K562 (cell line): ENCODE data around the gene RAP1A. TPM values are rescaled to one million over a fixed set of nuclear protein-coding genes. Genes with fewer than 3 reads are reported as not detected.
A peak's percentile ranks its signal among the peaks of the same experiment; 100 is the strongest.

ENCODE experiments used
- CREB1 ChIP-seq, 2 experiments: sonication (generic) in 1 of 2; formaldehyde crosslinking in 1 of 2; IDR thresholded peaks; 2 replicates each; pipeline versions ENCODE4 v1.6.1 to v1.8.0; 2012 to 2022; ENCODE audit warnings: inconsistent platforms in 1 of 2, mild to moderate bottlenecking in 1 of 2, missing genetic modification reagents in 1 of 2, moderate library complexity in 1 of 2
- ESRRA ChIP-seq: fragments of 450-650 bp; IDR thresholded peaks from 2 replicates; pipeline ENCODE4 v1.6.1; 2014; ENCODE audit warnings: low read depth, mild to moderate bottlenecking, moderate library complexity, borderline replicate concordance
- GATAD2A ChIP-seq: fragments of 450-650 bp; IDR thresholded peaks from 2 replicates; pipeline ENCODE4 v1.6.1; 2017
- GTF2A2 ChIP-seq: IDR thresholded peaks from 2 replicates; pipeline ENCODE4 v1.6.1; 2016; ENCODE audit warnings: mild to moderate bottlenecking, missing genetic modification characterization, missing compliant biosample characterization
- JUN ChIP-seq, 2 experiments: sonication (generic) in 1 of 2; formaldehyde crosslinking in 1 of 2; IDR thresholded peaks; 2 replicates each; pipeline versions ENCODE4 v1.6.1 to v1.8.0; 2012 to 2022; ENCODE audit warnings: borderline replicate concordance in 2 of 2, mild to moderate bottlenecking in 2 of 2, improper control_type of control experiment in 1 of 2, low read depth in 1 of 2, low read length in 1 of 2, missing genetic modification reagents in 1 of 2
- MYC ChIP-seq, 2 experiments: fragments of 250-450 bp in 1 of 2; sonication (Bioruptor Pico) in 1 of 2; IDR thresholded peaks; 2 replicates each; pipeline versions ENCODE4 v1.5.1 to v1.6.1; 2012 to 2021; ENCODE audit warnings: low read depth in 2 of 2, borderline replicate concordance in 1 of 2, improper control_type of control experiment in 1 of 2, low read length in 1 of 2, mild to moderate bottlenecking in 1 of 2, moderate library complexity in 1 of 2
- RB1 ChIP-seq: fragments of 450-650 bp; IDR thresholded peaks from 2 replicates; pipeline ENCODE4 v1.6.1; 2017; ENCODE audit warnings: low read depth, mild to moderate bottlenecking
- RFX1 ChIP-seq: fragments of 450-650 bp; IDR thresholded peaks from 2 replicates; pipeline ENCODE4 v1.6.1; 2016; ENCODE audit warnings: mild to moderate bottlenecking, moderate library complexity
- TAL1 ChIP-seq: fragments of 450-650 bp; IDR thresholded peaks from 2 replicates; pipeline ENCODE4 v1.6.1; 2016; ENCODE audit warnings: mild to moderate bottlenecking
- TBL1XR1 ChIP-seq, 2 experiments: IDR thresholded peaks; 2 replicates each; pipeline ENCODE4 v1.6.1; 2012; ENCODE audit warnings: improper control_type of control experiment in 2 of 2, low read length in 2 of 2, mild to moderate bottlenecking in 1 of 2
- TRIM28 ChIP-seq: fragments of 450-650 bp; IDR thresholded peaks from 2 replicates; pipeline ENCODE4 v1.6.1; 2017
- polyA plus RNA-seq, 8 experiments: library from polyadenylated mRNA; depleted of rRNA in 4 of 8; stranded (reverse) in 5 of 8; unstranded in 3 of 8; fragments of >200 nt; fragmentation: Nextera tagmentation in 2 of 8; fragmentation: Illumina TruSeq in 1 of 8; extraction: Ambion mirVana in 2 of 8; extraction: Trizol in 1 of 8; gene quantifications; 2 replicates each; pipeline versions ENCODE4 v1.2.1 to v1.2.3, GENCODE V29; 2011 to 2014; ENCODE audit warnings: inconsistent platforms in 1 of 8, missing spikeins in 1 of 8
- total RNA-seq, 7 experiments: library from RNA; depleted of rRNA in 6 of 7; stranded (reverse); fragments of >200 nt in 6 of 7; fragmentation: Illumina TruSeq in 2 of 7; extraction: Trizol in 2 of 7; gene quantifications; 2 replicates each; pipeline versions ENCODE4 v1.2.1 to v1.2.3, GENCODE V29; 2011 to 2021; ENCODE audit warnings: low replicate concordance in 1 of 7
- TF ChIP-seq, protein P1 (sequence below): fragments of 450-650 bp; IDR thresholded peaks from 2 replicates; pipeline ENCODE4 v1.6.1; 2018; ENCODE audit not compliant: partially characterized antibody
- TF ChIP-seq, protein P2 (sequence below): IDR thresholded peaks from 2 replicates; pipeline ENCODE4 v1.6.1; 2011; ENCODE audit warnings: borderline replicate concordance, low read depth, mild to moderate bottlenecking, moderate library complexity, low read length; ENCODE audit not compliant: insufficient read depth, poor library complexity, severe bottlenecking
- TF ChIP-seq, protein P3 (sequence below): fragments of 450-650 bp; formaldehyde crosslinking; IDR thresholded peaks from 2 replicates; pipeline ENCODE4 v1.4.0; 2022; ENCODE audit warnings: mild to moderate bottlenecking, moderate library complexity
- TF ChIP-seq, protein P4 (sequence below): fragments of 450-650 bp; IDR thresholded peaks from 2 replicates; pipeline ENCODE4 v1.6.1; 2016; ENCODE audit warnings: antibody characterized with exemption

The RAP1A gene
- total and polyA plus RNA-seq, 9 of the 15 experiments (the other 6 are each of a cell fraction or from before 2014, with no cell fraction given), result 13.4 to 86.2 (median 32.5) TPM

DNA sequence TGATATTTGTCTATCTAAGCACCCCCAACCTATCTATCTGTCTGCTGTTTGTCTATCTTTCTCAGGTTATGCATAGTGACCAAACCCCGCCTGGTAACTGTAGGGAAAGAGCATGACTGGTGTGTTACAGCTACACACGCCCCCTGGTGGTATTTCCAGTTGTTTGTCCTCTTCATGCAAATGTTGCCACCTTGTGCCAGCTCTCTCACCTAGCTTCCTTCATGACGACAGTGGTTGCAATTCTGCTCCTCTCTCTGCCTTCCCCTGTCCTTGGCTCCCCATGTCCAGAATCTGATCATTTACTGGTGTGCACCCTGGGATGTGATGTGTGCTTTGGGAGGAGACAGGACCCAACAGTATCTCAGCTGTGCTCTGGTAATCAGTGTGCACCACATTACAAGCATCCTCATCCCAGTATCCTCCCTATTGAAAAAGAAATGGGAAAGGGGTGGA lies 127.7 kb downstream of the RAP1A start (continued):
- TF ChIP-seq MYC (IDR thresholded peaks at IDR 0.05; ENCODE audit: low read depth, low read length) (peak; percentile 52; the same call in 1 of the 2 replicates), MYC (CRISPR knock-in tag; IDR thresholded peaks at IDR 0.05; ENCODE audit: borderline replicate concordance, low read depth) (no peak), GATAD2A (0 out of 2 replicates have a peak, but pooled peaks have one; percentile 39), CREB1 (IDR thresholded peaks at IDR 0.05) (no peak; the same call in 1 of the 2 replicates), CREB1 (CRISPR knock-in tag; IDR thresholded peaks at IDR 0.05) (peak; percentile 84), JUN (IDR thresholded peaks at IDR 0.05; ENCODE audit: borderline replicate concordance, low read depth, low read length) (peak; percentile 41; the same call in 1 of the 2 replicates), JUN (CRISPR knock-in tag; IDR thresholded peaks at IDR 0.05; ENCODE audit: borderline replicate concordance) (no peak), TBL1XR1 (IDR thresholded peaks at IDR 0.05; ENCODE audit: low read length in 2 of 2) (peak in 1 of 2 experiments; percentile 70; a peak in 1 of 4 replicates), RFX1 (peak; percentile 47; the same call in 1 of the 2 replicates), TAL1 (0 out of 2 replicates have a peak, but pooled peaks have one; percentile 6), GTF2A2 (tag) (no peak), RB1 (0 out of 2 replicates have a peak, but pooled peaks have one; percentile 21), ESRRA (peak; percentile 69; the same call in 1 of the 2 replicates), TRIM28 (peak; percentile 86)
- TF ChIP-seq, protein P1, sequence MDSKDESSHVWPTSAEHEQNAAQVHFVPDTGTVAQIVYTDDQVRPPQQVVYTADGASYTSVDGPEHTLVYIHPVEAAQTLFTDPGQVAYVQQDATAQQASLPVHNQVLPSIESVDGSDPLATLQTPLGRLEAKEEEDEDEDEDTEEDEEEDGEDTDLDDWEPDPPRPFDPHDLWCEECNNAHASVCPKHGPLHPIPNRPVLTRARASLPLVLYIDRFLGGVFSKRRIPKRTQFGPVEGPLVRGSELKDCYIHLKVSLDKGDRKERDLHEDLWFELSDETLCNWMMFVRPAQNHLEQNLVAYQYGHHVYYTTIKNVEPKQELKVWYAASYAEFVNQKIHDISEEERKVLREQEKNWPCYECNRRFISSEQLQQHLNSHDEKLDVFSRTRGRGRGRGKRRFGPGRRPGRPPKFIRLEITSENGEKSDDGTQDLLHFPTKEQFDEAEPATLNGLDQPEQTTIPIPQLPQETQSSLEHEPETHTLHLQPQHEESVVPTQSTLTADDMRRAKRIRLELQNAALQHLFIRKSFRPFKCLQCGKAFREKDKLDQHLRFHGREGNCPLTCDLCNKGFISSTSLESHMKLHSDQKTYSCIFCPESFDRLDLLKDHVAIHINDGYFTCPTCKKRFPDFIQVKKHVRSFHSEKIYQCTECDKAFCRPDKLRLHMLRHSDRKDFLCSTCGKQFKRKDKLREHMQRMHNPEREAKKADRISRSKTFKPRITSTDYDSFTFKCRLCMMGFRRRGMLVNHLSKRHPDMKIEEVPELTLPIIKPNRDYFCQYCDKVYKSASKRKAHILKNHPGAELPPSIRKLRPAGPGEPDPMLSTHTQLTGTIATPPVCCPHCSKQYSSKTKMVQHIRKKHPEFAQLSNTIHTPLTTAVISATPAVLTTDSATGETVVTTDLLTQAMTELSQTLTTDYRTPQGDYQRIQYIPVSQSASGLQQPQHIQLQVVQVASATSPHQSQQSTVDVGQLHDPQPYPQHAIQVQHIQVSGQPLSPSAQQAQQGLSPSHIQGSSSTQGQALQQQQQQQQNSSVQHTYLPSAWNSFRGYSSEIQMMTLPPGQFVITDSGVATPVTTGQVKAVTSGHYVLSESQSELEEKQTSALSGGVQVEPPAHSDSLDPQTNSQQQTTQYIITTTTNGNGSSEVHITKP, result no peak
- TF ChIP-seq, protein P2, sequence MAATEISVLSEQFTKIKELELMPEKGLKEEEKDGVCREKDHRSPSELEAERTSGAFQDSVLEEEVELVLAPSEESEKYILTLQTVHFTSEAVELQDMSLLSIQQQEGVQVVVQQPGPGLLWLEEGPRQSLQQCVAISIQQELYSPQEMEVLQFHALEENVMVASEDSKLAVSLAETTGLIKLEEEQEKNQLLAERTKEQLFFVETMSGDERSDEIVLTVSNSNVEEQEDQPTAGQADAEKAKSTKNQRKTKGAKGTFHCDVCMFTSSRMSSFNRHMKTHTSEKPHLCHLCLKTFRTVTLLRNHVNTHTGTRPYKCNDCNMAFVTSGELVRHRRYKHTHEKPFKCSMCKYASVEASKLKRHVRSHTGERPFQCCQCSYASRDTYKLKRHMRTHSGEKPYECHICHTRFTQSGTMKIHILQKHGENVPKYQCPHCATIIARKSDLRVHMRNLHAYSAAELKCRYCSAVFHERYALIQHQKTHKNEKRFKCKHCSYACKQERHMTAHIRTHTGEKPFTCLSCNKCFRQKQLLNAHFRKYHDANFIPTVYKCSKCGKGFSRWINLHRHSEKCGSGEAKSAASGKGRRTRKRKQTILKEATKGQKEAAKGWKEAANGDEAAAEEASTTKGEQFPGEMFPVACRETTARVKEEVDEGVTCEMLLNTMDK, result peak; percentile 85
- TF ChIP-seq, protein P3, sequence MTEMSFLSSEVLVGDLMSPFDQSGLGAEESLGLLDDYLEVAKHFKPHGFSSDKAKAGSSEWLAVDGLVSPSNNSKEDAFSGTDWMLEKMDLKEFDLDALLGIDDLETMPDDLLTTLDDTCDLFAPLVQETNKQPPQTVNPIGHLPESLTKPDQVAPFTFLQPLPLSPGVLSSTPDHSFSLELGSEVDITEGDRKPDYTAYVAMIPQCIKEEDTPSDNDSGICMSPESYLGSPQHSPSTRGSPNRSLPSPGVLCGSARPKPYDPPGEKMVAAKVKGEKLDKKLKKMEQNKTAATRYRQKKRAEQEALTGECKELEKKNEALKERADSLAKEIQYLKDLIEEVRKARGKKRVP (CRISPR knock-in tag), result peak; percentile 71
- TF ChIP-seq, protein P4, sequence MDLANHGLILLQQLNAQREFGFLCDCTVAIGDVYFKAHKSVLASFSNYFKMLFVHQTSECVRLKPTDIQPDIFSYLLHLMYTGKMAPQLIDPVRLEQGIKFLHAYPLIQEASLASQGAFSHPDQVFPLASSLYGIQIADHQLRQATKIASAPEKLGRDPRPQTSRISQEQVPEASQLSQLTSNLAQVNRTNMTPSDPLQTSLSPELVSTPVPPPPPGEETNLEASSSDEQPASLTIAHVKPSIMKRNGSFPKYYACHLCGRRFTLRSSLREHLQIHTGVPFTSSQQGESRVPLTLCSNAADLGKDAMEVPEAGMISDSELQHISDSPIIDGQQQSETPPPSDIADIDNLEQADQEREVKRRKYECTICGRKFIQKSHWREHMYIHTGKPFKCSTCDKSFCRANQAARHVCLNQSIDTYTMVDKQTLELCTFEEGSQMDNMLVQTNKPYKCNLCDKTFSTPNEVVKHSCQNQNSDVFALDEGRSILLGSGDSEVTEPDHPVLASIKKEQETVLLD, result no peak
